HEK293 (cell line): ENCODE data around the gene TMEM187.

Source experiments
- BCL6B ChIP-seq: fragments of 450-650 bp; formaldehyde crosslinking; IDR thresholded peaks from 2 replicates; pipeline ENCODE4 v1.5.1; 2017; ENCODE audit warnings: missing biosample characterization, missing genetic modification characterization
- MYNN ChIP-seq: fragments of 450-650 bp; formaldehyde crosslinking; IDR thresholded peaks from 2 replicates; pipeline ENCODE4 v1.5.1; 2016; ENCODE audit warnings: missing biosample characterization, missing genetic modification characterization, borderline replicate concordance
- OSR2 ChIP-seq: fragments of 450-650 bp; formaldehyde crosslinking; IDR thresholded peaks from 2 replicates; pipeline ENCODE4 v1.5.1; 2016; ENCODE audit warnings: missing biosample characterization, missing genetic modification characterization
- PRDM2 ChIP-seq: fragments of 450-650 bp; formaldehyde crosslinking; IDR thresholded peaks from 2 replicates; pipeline ENCODE4 v1.5.1; 2016; ENCODE audit warnings: missing biosample characterization, missing genetic modification characterization, borderline replicate concordance
- PRDM4 ChIP-seq: fragments of 450-650 bp; formaldehyde crosslinking; IDR thresholded peaks from 2 replicates; pipeline ENCODE4 v1.5.1; 2017; ENCODE audit warnings: missing biosample characterization, missing genetic modification characterization
- YY2 ChIP-seq: fragments of 450-650 bp; formaldehyde crosslinking; IDR thresholded peaks from 2 replicates; pipeline ENCODE4 v1.5.1; 2016; ENCODE audit warnings: missing biosample characterization, missing genetic modification characterization
- ZBTB6 ChIP-seq: fragments of 450-650 bp; formaldehyde crosslinking; IDR thresholded peaks from 2 replicates; pipeline ENCODE4 v1.5.1; 2017; ENCODE audit warnings: missing biosample characterization, missing genetic modification characterization
- ZNF146 ChIP-seq: fragments of 450-650 bp; formaldehyde crosslinking; IDR thresholded peaks from 2 replicates; pipeline ENCODE4 v1.5.1; 2016; ENCODE audit warnings: missing biosample characterization, missing genetic modification characterization
- ZNF148 ChIP-seq: fragments of 450-650 bp; formaldehyde crosslinking; IDR thresholded peaks from 2 replicates; pipeline ENCODE4 v1.5.0; 2017; ENCODE audit warnings: missing biosample characterization, missing genetic modification characterization, borderline replicate concordance
- ZNF155 ChIP-seq: fragments of 450-650 bp; formaldehyde crosslinking; IDR thresholded peaks from 2 replicates; pipeline ENCODE4 v1.5.1; 2016; ENCODE audit warnings: missing biosample characterization, missing genetic modification characterization
- ZNF157 ChIP-seq: fragments of 450-650 bp; formaldehyde crosslinking; IDR thresholded peaks from 2 replicates; pipeline ENCODE4 v1.5.1; 2016; ENCODE audit warnings: missing biosample characterization, missing genetic modification characterization
- ZNF169 ChIP-seq: fragments of 450-650 bp; formaldehyde crosslinking; IDR thresholded peaks from 2 replicates; pipeline ENCODE4 v1.5.1; 2016; ENCODE audit warnings: missing biosample characterization, missing genetic modification characterization
- ZNF175 ChIP-seq: fragments of 450-650 bp; formaldehyde crosslinking; IDR thresholded peaks from 2 replicates; pipeline ENCODE4 v1.5.1; 2016; ENCODE audit warnings: missing biosample characterization, missing genetic modification characterization
- ZNF292 ChIP-seq: fragments of 450-650 bp; formaldehyde crosslinking; IDR thresholded peaks from 2 replicates; pipeline ENCODE4 v1.5.1; 2016; ENCODE audit warnings: low read depth, missing biosample characterization, missing genetic modification characterization, borderline replicate concordance
- ZNF341 ChIP-seq: fragments of 450-650 bp; formaldehyde crosslinking; IDR thresholded peaks from 2 replicates; pipeline ENCODE4; 2016; ENCODE audit warnings: low read depth, missing biosample characterization, missing genetic modification characterization
- ZNF37A ChIP-seq: fragments of 450-650 bp; IDR thresholded peaks from 2 replicates; pipeline ENCODE4 v1.5.1; 2018; ENCODE audit warnings: missing biosample characterization, missing genetic modification characterization
- ZNF391 ChIP-seq: fragments of 450-650 bp; formaldehyde crosslinking; IDR thresholded peaks from 2 replicates; pipeline ENCODE4 v1.5.1; 2016; ENCODE audit warnings: low read depth, missing biosample characterization, missing genetic modification characterization, borderline replicate concordance
- ZNF449 ChIP-seq: fragments of 450-650 bp; formaldehyde crosslinking; IDR thresholded peaks from 2 replicates; pipeline ENCODE4 v1.5.1; 2017; ENCODE audit warnings: missing biosample characterization, mild to moderate bottlenecking, missing genetic modification characterization, moderate library complexity
- ZNF473 ChIP-seq: fragments of 450-650 bp; formaldehyde crosslinking; IDR thresholded peaks from 2 replicates; pipeline ENCODE4 v1.5.1; 2017; ENCODE audit warnings: missing biosample characterization, missing genetic modification characterization
- ZNF514 ChIP-seq: fragments of 450-650 bp; formaldehyde crosslinking; IDR thresholded peaks from 2 replicates; pipeline ENCODE4 v1.5.1; 2016; ENCODE audit warnings: missing biosample characterization, missing genetic modification characterization
- ZNF558 ChIP-seq: fragments of 450-650 bp; formaldehyde crosslinking; IDR thresholded peaks from 2 replicates; pipeline ENCODE4 v1.5.1; 2016; ENCODE audit warnings: missing biosample characterization, missing genetic modification characterization
- ZNF585B ChIP-seq: fragments of 450-650 bp; formaldehyde crosslinking; IDR thresholded peaks from 2 replicates; pipeline ENCODE4 v1.5.1; 2016; ENCODE audit warnings: missing biosample characterization, missing genetic modification characterization
- ZNF596 ChIP-seq: fragments of 450-650 bp; IDR thresholded peaks from 2 replicates; pipeline ENCODE4 v1.5.0; 2018; ENCODE audit warnings: missing biosample characterization, mild to moderate bottlenecking, missing genetic modification characterization, moderate library complexity
- ZNF792 ChIP-seq: fragments of 450-650 bp; formaldehyde crosslinking; IDR thresholded peaks from 2 replicates; pipeline ENCODE4 v1.5.1; 2016; ENCODE audit warnings: missing biosample characterization, missing genetic modification characterization
- ZSCAN23 ChIP-seq: fragments of 450-650 bp; formaldehyde crosslinking; IDR thresholded peaks from 2 replicates; pipeline ENCODE4 v1.5.1; 2016; ENCODE audit warnings: missing biosample characterization, missing genetic modification characterization
- ZXDB ChIP-seq: fragments of 450-650 bp; formaldehyde crosslinking; IDR thresholded peaks from 2 replicates; pipeline ENCODE4 v1.5.1; 2016; ENCODE audit warnings: missing biosample characterization, missing genetic modification characterization

TMEM187 gene

GRCh38 chrX:153953342-153953830 is 19.2 kb upstream of the TMEM187 start (continued):
- no peak for TF ChIP-seq YY2 (tag by site-specific recombination)
- TF ChIP-seq ZNF155 (tag by site-specific recombination), result no peak
- TF ChIP-seq ZNF146 (tag by site-specific recombination), result no peak; the same call in 1 of the 2 replicates
- no peak for TF ChIP-seq OSR2 (tag by site-specific recombination)
- no peak for TF ChIP-seq ZNF37A (tag by site-specific recombination)
- no peak for TF ChIP-seq BCL6B
- TF ChIP-seq MYNN (tag by site-specific recombination), result 0 out of 2 replicates have a peak, but pooled peaks have one; percentile 14
- TF ChIP-seq ZSCAN23 (tag by site-specific recombination), result no peak
- TF ChIP-seq ZBTB6, result no peak
- TF ChIP-seq ZNF473 (tag by site-specific recombination), result no peak
- no peak for TF ChIP-seq ZNF169 (tag by site-specific recombination)
- TF ChIP-seq ZNF585B (tag by site-specific recombination), result no peak
- no peak for TF ChIP-seq ZNF449 (tag by site-specific recombination)
- no peak for TF ChIP-seq ZNF514 (tag by site-specific recombination)
- no peak for TF ChIP-seq ZNF292 (tag by site-specific recombination)
- no peak for TF ChIP-seq ZNF341 (tag by site-specific recombination)
- TF ChIP-seq PRDM2 (tag by site-specific recombination), result no peak
- no peak for TF ChIP-seq ZNF148 (tag by site-specific recombination)
- TF ChIP-seq PRDM4 (tag by site-specific recombination), result no peak; the same call in 1 of the 2 replicates
- TF ChIP-seq ZNF175 (tag by site-specific recombination), result no peak
- TF ChIP-seq ZXDB (tag by site-specific recombination), result peak; percentile 19; the same call in 1 of the 2 replicates
- no peak for TF ChIP-seq ZNF391 (tag by site-specific recombination)
- no peak for TF ChIP-seq ZNF792
- no peak for TF ChIP-seq ZNF596 (tag by site-specific recombination)
- TF ChIP-seq ZNF558 (tag by site-specific recombination), result no peak
- no peak for TF ChIP-seq ZNF157 (tag by site-specific recombination)
